IPS DF 4.7 (cell line): ENCODE results near the gene RABAC1.
A peak's percentile ranks its signal among the peaks of the same experiment; 100 is the strongest.
"Not testable (repeated sequence)": the region's sequence is repeated elsewhere in the genome, so short reads cannot be mapped to it uniquely, and the experiment has no call there.

ENCODE experiments used
- DNase-seq: peaks from one replicate; pipeline ENCODE4 v3.0.0-alpha.2; 2013; ENCODE audit warnings: low spot score; ENCODE audit errors: extremely low read depth

Gene RABAC1, protein sequence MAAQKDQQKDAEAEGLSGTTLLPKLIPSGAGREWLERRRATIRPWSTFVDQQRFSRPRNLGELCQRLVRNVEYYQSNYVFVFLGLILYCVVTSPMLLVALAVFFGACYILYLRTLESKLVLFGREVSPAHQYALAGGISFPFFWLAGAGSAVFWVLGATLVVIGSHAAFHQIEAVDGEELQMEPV

DNA sequence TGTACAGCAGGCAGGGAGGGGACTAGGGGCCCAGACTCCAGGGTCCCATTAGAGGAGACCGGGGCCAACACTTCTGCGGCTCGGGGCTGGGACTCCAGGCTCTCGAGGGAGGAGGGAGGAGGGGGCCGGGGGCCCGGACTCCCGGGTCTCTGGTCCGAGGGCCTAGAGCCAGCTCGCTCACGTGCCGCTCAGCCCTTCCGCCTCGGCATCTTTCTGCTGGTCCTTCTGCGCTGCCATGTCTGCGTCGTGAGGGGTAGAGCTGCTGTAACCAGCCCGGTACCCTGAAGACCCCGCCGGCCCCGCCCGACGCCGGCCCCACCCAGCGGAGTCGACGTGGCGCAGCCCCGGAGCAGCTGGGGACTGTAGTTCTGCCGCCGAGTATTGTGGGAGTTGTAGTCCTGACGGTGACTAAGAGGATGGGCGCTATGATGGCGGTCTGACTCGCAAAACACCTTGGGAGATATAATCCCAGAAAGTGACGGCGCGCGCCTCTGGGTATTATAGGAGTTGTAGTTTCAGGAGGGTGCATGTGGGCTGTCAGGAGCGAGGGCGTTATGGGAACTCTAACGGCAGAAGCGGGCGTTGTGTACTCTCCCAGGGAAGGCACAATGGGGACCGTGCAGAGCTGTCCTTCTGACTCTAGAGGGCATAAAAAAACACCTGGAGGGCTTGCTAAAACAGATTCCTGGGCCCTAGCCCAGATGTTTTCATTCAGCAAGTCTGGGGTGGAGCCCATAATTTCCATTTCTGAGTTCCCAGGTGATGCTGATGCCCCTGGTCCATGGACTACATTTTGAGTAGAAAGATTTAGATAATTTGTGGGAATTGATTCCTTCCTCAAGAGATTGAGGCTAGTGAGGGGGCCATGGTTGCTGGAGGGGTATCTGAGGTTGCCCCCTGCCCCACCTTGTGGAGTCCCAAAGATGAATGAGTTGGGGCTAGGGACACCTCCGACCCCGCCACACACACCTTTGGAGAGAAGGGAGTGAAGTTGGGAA lies at the start of gene RABAC1:
TSS of gene RABAC1 (minus strand) at position 266 of the 998 bp plus-strand sequence. CDS start at position 237, 29 bp downstream.
- DNase-seq = peak; percentile 92

DNA sequence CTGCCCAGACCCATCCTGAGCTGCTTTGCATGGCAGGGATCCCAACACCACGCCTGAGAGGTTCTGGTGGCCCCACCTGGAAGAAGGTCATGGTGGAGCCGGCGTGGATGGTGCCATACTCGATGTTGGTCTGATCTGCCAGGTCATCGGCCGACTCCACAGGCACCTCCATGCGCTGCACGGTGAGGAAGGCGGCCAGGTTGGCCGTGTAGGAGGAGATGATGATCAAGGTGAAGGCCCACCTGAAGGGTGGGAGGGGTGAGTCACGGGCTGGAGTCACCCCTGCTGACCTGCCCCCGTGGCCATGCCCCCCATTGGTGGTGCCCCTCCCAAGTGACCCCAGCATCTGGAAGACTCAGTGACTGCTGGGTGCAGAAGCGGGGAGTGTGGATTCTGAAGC lies 47.4 kb upstream of the RABAC1 start:
- no peak for DNase-seq

DNA sequence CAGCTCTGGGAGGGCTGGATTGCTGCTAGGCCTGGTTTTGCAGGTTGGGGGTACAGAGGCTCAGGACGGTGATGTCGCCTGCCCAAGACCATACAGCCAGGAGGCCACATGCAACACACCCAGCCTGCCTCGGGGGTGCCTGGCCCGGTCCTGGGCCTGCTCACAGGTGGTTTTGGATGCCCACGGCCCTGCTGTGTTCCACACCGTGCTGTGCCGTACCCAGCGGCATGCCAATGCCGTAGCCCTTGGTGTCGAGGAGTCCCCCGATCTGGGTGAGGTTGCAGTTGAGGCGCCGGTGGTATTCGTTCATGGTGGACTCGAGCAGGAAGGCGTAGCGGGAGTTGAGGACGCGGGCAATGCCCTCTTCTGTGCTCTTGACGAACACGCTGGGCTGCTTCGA lies 46.4 kb upstream of the RABAC1 start:
- no peak for DNase-seq

DNA sequence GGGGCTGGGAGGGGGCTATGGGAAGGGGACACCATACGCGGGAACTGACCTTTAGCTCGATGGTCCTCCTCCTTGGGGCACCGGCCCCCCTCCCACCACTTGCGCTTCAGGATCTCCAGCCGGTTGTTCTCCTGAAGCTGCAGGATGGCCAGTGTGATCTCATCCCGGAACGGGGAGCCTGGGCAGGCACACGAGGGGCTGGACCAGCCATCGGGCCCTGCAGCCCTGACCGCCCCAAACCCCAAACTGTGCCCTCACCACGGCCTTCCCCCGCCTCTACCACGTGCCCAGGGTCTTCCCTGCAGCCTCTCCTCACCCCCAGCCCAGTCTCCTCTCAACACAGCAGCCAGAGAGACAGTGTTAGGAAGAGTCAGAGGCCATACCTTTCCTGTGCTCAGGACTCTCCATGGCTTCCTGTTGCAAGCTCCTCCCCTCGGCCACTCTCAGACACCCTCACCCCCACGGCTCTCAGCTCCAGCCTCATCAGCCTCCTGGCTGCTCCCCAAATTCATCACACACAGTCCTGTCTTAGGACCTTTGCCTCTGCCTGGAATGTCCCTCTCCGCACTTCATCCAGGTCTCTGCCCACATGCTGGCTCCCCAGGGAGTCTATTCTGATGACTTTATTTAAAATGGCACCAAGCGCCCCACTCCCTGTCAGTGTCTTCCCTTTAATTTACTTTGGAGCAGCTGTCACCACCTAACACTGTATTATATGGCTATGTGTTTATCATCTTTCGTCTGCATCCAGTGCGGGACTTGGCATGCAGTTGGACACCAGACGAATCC lies 44.6 kb upstream of the RABAC1 start:
- no peak for DNase-seq

DNA sequence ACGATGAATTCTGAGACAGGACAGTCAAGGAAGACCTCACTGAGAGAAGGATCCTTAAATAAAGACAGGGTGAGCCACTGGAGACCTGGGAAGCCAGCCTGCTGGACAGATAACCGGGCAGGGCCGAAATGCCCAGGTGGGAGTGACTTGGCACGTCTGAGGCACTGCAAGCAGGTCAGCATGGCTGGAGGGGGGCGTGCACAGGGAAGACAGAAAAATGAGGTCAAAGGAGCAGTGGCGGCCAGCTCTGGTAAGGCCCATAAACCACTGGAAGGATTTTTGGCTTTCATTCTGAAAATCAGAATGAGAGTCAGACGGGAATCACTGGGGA lies 40.7 kb upstream of the RABAC1 start:
- DNase-seq = no peak

DNA sequence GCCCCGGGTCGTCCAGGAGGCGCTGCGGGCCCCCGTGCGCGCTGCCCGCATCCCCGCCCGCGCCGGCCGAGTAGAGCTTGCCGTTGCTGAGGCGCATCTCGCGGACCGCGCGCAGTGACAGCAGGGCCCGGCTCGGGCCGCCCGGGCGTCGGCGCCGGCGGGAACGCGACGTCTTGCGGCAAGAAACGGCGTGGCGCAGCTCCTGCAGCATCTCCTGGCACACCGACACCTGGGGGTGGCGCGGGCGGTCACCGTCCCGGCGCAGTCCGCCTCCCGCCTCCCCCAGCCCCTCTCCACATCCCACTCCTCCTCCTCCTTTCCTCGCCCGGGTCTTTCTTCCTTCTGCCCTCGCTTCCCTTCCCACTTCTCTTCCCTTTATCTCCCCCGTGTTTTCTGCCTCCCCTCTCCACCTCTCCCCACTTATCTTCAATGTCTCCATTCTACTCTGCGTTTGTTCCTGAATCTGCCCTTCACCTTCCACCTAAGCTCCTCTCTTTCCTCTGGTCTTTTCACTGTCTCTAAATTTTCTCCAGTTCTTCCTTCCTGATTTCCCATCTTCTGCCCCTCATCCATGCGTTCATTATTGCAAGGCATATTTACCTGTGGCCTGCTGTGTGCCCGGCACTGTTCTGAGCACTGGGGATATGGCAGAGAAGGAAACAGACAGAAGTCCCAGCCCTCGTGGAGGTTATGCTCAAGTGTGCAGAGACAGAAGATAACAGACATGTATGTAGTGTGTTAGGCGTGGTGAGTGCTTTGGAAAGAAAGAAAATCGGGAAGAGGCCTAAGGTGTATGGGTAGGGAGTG lies 40.2 kb upstream of the RABAC1 start:
- no peak for DNase-seq

DNA sequence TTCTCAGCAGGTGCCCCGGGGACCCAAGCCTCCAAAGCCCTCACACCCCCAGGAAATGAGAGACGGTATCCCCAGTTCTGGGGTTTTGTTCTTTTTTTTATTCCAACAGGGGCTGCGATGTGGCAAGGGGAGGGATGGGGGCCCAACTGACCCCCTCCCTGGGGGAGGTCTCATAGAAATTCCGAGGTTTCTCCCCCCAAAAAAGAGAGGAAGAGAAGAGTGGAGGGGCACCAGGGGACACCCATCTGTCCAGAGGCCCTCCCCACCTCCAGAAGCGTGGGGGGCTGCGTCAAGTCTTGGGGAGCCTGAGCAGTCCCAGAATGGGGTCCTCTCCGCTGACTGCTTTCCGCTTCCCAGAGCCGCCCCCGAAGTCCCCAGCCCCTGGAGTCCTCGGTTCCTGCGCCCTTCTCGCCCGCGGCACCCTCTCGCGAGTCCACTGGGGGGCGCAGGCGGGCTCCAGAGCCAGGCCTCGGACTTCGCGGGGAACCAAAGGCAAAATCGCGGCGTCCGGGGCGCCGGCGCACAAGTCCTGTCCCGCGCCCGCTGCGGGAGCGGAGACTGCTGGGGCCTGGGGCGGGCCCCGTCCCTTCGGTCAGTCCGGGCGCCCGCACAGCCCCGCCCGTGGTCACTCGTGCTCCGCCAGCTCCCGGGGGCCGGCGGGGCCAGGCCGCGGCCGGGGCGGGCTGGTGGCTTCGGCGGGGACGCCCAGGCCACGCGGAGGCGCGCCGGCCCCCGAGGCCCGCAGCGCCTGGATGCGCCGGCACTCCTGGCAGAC lies 39.3 kb upstream of the RABAC1 start:
- DNase-seq = no peak

DNA sequence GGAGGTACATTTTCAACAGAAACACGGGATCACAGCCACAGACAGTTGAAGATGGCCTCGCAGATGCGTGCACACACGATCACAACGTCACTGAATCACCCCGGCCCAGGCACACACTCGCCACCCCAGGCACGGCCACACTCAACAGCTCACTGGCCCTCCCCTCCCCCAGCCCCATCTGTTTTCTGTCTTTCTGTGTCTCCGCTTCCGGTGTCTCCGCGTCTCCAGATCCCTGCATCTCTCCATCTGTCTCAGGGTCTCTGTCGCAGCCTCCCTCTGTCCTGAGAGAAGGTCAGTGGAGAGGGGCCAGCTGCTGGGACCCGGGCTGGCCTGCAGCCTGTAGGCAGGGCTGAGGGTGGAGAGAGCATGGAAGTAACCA lies 38.7 kb upstream of the RABAC1 start:
- DNase-seq = no peak

DNA sequence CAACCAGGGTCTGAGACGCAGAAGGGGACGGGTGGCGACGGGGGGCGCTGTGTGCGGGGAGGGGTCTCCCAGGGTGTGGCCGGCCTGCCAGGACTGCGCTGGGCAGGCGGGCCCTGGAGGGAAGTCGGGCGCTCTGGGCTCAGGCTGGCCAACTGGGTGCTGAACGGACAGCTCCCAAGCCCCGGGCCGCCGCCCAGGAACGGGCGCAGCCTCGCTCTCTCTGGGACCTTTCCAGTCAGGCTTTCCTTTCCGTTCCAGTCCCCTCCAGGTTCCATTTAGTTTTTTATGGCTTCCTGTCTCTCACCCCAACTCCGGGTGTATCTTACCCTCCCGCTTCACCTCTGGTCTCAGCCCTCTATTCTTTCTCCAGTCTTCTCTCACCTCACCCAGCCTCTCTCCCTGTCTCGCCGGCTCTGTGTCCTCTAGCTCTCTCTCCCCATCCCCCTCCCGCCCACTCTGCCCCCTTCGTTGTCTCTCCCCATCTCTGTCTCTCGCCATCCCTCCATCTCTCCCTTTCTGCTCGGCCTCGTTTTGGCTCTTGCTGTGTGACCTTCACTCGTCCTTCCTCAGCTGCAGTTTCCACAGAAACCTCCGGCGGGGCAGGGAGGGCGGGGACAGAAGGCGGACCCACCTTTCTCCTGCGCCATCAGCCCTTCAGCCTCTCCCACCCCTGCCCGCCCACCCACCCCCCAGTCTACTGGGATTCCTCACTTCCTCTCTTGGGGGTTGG lies 38.2 kb upstream of the RABAC1 start:
- peak; percentile 30 for DNase-seq

DNA sequence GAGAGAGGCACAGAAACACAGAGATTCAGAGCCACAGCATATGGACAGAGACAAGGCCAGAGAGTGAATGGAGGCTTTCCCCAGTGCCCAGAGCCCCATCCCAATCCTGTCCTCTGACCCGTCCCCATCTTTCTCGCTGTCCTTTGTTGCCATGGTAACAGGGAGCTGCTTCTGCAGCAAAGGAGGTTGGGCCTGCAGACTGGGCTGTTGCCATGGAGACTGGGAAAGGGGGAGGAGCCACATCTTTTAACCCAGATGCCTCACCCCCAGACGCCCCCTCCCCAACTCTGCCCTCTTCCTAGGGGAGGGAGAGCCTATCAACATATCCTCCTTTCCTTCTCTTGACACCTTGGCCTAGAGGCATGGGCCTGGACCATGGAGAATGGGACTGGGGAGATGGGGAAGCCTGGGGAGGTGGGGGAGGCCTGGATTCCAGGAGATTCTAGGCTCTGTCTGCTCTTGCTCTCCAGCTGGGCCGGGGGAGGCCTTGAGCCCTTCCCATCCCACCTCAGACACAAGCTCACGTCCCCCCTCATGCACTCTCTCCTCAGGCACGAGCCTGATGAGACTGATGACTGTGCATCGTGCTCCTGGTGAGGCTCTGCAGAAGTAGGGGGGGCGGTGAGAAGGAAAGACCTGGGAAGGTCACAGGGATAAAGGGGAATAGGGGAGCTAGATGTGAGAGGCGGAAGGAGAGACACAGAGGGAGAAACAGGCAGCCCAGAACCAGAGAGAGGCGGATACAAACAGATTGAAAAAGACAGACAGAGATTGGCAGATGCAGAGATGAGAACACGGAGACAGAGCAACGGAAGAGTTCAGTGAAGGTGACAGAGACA lies 37.1 kb upstream of the RABAC1 start:
- DNase-seq = no peak

DNA sequence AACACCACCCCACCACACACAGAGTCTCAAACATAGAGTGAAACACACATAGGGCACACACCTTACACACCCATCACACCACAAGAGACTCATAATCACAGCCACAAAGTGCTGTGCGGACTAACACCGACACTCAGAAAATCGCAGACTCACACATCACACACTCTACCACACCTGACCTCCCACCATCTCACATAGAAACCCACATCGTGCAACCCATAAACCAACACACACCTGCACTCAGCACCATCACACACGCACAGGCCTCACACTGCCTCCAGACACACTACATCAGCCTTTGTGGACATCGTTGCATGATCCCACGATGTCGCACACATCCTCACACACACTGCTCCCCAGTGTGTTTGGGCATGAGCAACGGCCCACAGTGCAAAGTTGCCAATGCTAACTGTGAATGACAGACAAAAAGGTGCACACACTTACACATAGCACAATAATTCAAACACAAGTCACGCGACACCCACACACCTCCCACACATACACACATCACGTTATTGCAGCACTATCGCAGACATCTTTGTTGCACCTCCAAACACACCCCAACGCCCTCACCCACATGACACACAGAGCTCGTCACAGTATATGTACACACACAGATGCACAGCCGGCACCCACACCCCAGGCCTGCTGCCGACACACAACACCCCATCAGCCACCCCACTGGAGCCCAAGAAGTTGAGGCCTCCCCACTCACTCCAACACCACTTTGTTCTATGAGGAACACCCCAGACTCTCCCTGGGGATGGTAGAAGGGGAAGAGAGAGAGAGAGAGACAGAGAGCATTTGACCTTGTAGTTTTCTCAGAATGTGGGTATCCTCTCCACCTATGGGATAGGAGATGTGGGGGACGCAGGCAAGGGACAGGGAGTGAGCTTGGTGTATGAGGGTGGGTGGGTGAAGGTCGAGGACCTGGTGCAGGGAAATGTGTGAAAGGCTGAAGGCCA lies 36.2 kb upstream of the RABAC1 start:
- DNase-seq = no peak

DNA sequence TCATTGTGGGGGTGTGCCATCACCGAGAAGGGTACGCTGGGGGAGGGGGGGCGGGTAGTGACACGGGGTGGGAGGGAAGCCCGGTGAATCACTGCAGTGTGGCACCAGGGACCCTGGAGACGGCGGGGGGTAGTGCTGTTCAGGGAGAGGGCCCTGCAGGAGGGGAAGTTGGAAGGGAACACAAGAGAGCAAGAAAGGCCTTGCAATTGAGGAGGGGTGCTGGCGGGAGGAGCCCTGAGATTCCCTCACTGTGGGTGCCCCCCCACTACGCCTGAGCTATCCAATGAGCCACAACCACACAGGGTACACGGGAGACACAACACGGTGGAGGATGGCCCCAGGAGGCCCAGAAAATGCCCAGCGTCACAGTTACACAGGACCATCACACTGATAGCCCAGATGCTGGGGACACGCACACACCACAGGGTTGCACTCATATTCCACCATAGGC lies 35.4 kb upstream of the RABAC1 start:
- no peak for DNase-seq

DNA sequence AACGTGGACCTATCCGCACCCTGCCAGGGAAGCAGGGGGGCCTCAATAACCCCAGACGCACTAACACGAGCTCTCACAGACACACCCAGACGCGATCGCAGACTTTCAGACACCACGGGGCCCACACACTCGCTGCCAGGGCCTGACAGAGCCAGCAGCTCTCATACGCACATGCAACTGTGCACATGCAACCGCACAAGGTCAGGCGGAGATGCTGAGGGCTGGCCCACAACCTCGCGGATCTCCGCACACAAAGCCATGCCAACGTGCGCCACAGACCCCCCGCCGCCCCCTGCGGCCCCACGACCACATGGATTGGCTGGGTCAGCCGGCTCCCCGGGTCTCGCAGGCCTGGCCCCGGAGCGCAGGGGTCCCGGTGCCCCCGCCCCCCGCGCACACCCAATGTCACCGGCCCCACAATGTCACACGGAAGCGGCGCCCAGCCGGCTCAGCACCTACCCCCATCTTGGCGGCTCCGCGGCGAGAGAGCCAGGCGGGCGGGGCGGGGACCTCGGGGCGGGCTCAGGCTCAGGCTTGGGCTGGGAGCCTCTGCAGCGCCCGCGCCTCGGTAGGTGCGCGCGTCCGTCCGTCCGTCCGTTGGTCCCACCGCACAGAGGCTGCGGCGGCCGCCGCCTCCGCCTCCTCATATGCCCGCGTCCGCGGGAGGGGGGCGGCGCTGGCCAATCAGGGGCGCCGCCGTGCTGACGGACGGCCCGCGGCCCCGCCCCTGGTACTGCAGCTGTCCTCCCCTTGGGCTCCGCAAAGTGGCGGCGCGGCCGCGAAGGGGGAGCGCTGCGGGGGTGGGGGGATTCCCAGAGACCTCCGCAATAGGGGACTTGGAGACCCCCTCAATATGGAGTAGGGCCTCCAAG lies 34.7 kb upstream of the RABAC1 start, which contains the start of gene ATP1A3:
TSS of gene ATP1A3 (minus strand) at position 619 of the 872 bp plus-strand sequence. CDS start at position 465, 154 bp downstream.
- no peak for DNase-seq

DNA sequence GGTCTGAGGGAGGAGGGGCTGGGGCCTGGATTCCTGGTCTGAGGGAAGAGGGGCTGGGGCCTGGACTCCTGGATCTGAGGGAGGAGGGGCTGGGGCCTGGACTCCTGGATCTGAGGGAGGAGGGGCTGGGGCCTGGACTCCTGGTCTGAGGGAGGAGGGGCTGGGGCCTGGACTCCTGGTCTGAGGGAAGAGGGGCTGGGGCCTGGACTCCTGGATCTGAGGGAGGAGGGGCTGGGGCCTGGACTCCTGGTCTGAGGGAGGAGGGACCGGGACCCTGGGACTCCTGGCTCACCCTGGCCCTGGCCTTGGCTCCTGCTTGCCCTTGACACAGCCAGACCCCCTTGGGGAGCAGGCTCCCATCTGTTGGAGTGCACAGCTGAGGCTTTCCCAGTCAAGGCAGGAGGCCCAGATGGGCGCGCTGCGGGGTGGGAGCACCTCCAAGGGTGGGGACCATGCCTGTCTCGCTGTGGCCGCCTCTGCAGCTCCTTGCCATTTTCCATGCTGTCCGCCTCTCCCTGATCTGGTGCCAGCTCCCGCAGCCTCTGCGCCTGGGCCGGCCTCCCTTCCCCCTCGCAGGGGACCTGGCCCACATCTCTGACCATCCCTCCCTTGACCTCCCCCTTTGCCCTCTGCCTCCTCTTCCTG lies 32.9 kb upstream of the RABAC1 start:
- not testable (repeated sequence) for DNase-seq

DNA sequence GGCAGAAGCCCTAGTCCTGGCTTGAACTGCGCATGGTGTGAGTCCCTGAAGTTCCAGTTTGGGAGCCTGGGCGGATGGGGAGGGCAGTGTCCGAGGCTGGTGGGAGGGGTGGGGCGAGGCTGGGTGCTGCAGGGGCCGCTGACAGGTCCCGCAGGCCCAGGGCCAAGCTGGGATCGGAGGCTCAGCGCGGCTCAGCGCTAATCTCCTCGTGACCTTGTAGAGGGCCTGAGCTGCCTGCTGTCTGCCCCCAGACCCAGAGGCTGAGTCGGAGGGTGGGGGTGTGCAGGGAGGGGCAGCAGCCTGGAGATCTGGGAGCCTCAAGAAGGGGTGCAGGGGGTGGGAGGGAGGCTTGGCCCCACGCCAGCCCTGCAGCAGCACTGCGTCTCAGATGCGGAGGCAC lies 31.9 kb upstream of the RABAC1 start:
- DNase-seq = no peak

DNA sequence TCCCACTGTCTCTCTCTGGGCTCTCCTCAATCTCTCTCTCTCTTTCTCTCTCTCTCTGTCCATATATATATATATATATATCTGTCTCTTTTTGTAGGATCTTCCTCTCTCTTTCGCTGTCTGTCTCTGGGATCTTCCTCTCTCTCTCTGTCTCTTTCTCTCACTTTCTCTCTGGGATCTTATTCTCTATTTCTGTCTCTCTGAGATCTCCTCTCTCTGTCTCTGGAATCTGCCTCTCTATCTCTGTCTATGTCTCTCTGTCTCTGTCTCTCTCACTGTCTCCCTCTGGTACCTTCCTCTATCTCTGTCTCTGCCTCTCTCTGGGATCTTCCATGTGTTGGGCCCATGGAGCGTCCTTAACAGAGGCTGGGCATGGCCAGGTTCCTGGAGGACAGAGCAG lies 31.5 kb upstream of the RABAC1 start:
- DNase-seq = no peak
